GM19324 (cell line): ENCODE measurements around the gene RFC4.
"Not testable (repeated sequence)": the region's sequence is repeated elsewhere in the genome, so short reads cannot be mapped to it uniquely, and the experiment has no call there.

Experiments used
- ATAC-seq: cut with Tn5 transposase; IDR thresholded peaks from one replicate; pipeline ENCODE4 v1.9.1; 2021; ENCODE audit warnings: mild to moderate bottlenecking, moderate library complexity; ENCODE audit not compliant: unreplicated experiment, low FRiP score

RFC4 gene

DNA sequence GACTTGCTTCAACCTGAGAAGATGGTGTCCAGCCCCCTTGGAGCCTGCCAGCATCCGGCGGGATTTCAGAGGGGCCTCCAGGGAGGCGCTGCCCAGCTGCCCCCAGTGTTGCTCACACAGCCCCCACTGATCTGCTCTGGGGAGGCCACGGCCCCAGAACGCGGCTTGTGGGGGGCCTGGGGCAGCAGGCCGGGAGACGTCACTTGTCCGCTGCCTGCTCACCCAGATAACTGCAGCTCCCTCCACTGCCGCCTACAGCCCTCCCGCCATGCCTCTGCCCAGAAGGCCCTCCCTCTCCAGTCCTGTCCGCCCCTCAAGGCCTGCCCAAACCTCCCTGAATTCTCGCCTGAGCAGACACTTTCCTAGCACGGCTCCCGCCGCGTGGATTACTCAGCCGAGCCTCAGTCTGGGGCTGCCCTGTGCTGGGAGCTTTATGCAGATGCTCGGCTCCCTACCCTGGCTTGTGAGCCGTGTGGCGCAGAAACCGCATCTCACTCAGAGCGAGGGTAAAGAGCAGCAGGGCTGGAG lies 19.1 kb upstream of the RFC4 start:
- no peak for ATAC-seq

DNA sequence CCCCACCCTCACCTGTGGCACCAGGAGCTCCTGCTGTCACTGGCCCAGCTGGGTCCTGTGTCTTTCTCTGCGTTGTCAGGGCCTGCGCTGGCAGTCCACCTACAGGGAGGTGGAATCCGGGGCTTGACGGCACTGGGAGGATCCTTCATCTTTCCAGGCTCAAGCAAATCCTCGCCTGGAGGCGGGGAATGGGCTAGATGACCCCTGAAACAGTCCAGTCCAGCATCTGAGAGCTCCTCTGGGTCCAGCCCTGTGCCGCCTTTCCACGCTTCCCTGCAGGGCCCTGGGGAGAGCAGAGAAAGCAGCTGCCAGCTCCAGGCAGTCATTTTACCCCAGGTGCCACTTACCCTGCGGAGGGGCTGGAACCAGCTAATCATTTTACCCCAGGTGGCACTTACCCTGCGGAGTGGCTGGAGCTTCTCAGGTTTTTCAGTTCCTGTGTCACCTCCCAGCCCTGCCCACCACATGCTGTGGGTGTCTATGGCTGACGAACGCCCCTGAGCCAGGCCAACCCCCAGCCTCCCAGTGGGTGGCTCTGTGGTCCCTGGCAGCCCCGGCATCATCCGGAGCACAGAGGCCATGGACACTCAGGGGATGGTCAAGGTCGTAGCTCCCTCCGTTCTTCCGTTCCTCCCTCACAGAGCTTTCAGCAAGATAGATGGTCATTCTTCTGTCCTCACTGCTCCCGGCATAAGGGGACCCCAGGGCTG lies 18.3 kb upstream of the RFC4 start:
- no peak for ATAC-seq

DNA sequence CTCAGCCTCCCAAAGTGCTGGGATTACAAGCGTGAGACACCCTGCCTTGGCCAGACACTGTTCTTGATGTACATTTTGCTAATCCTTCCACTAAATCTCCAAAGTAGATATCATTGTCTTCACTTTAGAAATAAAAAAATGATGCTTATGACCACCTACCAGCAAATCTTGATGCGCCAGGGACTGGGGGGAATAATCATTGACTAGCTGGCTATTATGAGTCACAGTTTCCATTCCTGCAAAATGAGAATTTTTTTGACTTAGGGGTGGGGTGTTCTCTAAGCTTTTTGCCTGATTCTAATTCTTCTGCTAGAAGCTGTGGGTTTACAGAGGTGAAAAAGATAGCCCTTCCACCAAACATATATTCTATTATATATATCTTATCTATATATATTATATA lies 17.1 kb upstream of the RFC4 start:
- no peak for ATAC-seq

DNA sequence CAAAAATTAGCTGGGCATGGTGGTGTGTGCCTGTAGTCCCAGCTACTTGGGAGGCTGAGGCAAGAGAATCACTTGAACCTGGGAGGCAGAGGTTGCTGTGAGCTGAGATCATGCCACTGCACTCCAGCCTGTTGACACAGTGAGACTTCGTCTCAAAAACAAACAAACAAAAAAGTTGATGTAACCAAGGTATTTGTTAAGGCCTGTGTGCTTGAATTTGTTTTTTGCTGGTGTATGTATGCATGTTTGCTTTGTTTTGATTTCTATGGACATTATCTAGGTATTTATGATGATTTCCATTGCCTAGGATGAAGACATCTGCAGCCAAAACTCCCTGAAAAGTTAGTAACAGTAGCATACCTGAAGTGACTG lies 16.1 kb upstream of the RFC4 start:
- ATAC-seq = not testable (repeated sequence)

DNA sequence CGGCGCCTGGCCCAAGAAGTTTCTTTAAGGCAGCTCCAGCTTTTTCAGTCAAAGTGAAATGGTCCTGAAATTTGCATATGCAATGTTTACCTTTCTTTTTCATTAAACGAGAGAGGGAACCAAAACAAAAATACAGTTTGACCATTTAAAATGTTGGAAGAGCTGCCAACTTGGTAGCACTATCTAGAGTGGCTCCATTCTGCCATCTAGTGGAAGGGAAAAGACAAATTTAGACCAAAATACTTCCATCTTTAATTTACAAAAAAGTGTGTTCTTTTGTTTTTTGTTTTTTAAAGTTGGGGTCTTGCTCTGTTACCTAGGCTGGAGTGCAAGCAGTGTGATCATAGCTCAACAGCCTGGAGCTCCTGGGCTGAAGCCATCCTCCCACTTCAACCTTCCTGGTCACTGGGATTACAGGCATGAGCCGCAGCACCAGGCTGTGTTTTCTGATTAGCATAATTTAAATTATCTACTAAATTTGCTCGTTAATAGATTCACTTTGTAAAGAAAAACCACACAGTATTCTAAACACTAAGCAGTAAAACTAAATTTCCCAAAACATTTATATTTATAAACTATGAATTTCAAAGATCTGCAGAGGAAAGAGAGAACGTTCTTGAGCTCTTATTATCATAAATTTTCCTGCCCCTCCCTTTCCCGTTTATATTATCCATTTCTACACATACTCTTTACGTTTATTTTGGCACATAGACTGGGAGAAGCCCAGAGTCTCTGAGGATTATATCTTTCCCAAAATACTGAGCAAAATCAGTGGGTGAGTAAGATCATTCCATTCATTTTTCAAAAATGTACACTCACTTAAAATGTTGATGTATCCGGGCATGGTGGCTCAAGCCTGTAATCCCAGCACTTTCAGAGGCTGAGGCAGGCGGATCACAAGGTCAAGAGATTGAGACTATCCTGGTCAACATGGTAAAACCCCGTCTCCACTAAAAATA lies 15.4 kb upstream of the RFC4 start:
- ATAC-seq = no peak

DNA sequence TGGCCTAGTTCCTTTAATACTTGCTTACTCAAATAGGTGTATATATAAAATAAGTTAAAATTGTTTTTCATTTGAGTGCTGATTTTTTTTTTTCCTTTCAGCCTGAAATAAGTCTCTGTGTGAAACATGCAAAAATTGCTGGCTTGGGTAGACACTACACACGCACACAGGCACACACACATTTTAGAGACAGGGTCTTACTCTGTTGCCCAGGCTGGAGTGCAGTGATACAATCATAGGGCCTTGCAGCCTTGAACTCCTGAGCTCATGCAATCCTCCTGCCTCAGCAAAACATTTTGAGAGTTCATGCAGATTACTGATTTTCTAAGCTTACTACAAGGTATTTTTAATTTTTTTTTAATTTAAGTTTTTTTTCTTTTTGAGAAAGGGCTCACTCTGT lies 12.7 kb upstream of the RFC4 start:
- no peak for ATAC-seq

DNA sequence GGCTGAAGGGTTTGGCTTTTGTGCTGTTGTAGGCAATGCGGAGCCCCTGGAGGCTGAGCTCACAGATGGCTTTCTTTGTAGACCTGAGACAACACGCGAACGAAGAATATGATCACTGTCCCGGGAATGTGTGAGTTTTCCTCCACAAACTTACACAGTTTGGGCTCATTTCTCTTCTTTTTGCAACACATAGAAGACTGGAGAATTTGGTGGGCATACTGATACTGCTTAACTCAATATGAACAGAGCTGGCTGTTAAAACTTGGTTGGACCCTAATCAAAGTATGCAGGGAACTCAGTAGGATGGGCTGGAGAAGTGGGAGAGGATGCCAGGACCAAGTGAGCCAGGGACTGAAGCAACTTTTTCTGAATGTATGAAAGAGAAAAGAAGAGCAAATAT lies 12.2 kb upstream of the RFC4 start:
- no peak for ATAC-seq

DNA sequence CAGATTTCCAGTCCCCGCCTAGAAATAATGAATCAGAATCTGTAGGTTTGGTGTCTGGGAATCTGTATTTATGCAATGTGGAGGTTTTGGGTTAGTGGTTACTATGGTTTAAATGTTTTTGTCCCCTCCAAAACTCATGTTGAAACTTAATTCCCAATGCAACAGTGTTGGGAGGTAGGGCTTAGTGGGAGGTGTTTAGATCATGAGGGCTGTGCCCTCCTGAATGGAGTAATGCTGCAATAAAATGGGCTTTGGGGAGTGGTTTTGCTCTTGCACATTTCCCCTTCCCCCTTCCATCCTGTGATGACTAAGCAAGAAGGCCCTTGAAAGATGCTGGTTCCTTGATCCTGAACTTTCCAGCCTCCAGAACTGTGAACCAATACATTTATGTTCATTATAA lies 9.2 kb upstream of the RFC4 start:
- ATAC-seq = no peak

DNA sequence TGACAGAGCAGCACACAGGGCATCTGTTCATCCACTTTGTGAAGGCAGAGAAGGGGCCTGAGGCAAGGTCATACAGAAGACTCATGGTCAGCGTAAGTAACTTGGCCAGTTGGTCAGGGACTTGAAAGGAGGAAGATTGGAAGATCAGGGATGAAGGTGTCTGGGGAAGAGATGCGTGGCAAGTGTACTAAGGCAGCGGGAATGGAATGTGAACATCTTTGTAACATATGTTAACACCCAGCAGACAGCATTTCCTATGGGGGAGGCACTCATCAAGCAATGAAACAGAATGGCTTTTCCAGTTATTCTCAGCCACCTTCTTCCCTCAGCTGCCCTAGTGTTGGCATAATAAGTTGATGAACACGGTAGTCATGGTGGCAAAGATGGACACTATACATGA lies 7.8 kb upstream of the RFC4 start:
- ATAC-seq = no peak

DNA sequence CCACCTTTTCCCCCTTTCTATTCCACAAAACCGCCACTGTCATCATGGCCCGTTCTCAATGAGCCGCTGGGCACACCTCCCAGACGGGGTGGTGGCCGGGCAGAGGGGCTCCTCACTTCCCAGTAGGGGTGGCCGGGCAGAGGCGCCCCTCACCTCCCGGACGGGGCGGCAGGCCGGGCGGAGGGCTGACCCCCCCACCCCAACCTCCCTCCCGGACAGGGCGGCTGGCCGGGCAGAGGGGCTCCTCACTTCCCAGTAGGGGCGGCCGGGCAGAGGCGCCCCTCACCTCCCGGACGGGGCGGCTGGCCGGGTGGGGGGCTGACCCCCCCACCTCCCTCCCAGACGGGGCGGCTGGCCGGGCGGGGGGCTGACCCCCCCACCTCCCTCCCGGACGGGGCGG lies 5.0 kb upstream of the RFC4 start:
- not testable (repeated sequence) for ATAC-seq

DNA sequence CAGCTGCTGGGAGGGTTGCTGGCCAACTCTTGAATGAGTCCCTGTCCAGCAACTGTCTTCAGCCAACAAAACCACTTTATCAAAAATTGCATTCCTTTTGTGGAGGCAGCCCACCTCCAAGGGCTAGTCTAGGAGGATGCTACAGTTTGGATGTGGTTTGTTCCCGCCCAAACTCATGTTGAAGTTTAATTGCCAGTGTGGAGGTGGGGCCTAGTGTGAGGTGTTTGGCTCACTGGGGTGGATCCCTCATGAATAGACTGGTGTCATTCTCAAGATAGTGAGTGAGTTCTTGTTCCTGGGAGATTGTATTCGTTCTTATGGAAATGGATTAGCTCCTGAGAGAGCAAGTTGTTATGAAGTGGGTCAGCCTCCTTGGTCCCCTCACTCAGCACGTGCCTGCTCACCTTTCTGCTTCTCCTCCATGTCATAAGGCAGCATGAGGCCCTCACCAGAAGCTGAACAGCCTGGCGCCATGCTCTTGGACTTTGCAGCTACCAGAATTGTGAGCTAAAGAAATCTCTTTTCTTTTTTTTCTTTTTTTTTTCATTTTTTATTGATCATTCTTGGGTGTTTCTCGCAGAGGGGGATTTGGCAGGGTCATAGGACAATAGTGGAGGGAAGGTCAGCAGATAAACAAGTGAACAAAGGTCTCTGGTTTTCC lies 4.2 kb upstream of the RFC4 start:
- no peak for ATAC-seq

DNA sequence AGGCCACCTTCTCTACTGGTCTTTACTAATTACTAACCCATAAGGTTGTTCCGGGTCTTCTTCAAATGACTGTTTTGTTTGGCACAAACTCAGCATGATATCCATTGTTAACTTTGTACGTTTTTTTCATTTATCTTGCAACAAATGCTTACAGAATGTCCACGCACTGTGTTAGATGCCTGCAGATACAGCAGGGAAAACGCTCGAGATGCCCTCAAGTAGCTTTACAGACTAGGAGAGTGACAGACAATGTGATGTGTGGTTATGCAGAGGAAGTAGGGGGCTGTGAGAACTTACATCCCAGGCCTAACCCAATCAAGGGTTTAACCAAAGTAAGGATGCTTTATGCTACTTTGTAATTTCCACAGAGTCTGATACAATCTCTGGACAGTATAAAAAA lies 949 bp upstream of the RFC4 start:
- no peak for ATAC-seq

DNA sequence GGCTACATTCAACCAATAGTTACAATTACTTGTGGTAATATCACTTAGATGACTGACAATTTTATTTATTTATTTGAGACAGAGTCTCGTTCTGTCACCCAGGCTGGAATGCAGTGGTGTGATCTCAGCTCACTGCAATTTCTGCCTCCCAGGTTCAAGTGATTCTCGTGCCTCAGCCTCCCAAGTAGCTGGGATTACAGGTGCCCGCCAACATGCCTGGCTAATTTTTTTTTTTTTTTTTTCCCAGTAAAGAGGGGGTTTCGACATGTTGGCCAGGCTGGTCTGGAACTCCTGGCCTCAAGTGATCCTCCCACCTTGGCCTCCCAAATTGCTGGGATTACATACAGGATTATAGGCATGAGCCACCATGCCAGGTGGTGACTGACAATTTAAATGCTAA lies 2.8 kb downstream of the RFC4 start:
- not testable (repeated sequence) for ATAC-seq

DNA sequence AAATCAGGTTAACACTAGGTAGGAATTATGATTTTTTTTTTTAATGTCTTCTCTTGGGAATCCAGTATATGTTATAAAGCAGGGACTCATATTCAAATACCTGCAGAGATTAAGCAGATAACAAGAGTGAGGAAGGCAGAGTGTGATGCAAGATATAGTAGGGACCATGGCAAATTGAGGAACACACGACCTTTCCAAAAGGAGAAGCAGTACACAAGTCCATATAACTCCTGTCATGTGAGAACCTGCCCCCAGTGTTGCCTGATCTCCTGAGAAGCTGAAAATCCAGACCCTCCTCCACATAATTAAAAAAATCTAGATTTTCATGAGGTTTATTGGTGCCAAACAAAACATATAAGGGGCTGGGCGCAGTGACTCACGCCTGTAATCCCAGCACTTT lies 3.6 kb downstream of the RFC4 start:
- ATAC-seq = no peak

DNA sequence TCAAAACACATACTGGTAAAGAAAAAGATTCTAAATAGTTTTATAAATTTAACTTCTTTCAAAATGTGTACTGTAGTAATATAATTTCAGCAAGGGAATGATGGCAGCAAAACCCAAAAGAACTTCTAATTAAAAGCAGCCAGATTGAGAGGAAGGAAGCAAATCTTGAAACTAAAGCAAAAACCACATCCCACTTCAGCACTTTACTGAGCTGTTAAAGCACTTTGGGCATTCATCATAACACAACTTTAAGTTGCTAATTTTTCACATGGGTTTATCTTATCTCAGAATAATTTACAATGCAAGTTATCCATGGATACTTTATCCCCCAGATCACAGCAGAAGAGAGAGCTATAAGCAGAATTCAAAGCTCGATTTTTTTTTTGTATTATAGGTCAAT lies 6.0 kb downstream of the RFC4 start:
- no peak for ATAC-seq

DNA sequence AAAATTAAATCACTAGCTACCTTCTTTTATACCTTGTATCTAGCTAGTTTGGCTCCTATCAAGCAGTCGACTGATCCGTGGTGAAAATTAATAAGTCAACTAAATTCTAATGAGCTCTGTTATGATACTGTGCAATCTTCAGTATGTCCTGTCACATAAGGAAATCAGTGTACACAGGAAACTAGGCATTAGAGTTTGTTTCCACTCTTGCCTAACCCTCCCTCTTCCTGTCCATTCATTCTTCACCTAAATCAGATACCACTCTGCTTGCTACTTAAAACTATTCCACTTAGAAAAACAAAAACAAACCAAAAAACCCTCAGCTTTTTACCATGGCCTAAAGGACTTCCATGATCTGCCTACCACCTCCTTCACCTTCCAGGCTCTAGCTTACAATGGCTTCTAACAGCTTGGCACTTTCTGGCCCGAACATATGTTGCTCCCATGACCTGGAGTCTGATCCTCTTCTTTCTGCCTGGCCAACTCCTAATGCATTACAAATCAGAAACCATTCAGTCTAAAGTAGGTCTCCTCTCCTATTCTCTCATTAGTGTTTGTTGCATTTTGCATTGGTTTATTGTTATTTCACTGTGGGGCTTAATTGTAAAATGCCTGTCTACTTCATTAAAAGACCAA lies 7.9 kb downstream of the RFC4 start:
- ATAC-seq = no peak

DNA sequence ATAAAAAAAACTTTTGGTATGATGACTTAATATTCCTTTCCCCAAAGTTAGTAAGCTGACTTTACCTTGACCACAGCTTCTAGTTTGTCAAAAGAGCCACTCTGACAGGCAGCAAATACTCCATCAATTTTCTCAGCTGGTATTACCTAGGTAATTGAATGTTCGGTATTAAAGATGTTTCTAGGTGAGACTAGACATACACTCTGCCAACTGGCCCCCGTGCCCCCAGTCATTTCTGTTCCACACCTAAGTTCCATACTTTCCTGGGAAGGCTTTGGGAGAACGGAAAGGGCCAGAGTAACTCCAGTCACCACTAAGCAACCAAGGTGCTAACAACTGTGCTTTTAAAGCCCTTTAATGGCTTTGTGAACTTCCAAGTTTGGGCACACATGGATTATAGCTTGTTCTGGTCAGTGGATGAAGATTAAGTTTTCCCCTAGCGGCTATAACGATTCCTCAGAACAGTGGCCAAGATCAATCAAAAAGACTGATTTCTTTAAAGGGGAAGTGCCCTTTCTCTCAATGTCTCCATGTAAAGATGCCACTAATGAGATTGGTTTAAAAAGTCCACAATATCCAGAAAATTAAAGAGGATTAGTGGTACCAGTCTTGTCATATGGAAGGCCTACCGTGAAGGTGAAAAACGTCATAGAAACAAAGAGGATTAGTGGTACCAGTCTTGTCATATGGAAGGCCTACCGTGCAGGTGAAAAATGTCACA lies 15.9 kb downstream of the RFC4 start:
- ATAC-seq = no peak

DNA sequence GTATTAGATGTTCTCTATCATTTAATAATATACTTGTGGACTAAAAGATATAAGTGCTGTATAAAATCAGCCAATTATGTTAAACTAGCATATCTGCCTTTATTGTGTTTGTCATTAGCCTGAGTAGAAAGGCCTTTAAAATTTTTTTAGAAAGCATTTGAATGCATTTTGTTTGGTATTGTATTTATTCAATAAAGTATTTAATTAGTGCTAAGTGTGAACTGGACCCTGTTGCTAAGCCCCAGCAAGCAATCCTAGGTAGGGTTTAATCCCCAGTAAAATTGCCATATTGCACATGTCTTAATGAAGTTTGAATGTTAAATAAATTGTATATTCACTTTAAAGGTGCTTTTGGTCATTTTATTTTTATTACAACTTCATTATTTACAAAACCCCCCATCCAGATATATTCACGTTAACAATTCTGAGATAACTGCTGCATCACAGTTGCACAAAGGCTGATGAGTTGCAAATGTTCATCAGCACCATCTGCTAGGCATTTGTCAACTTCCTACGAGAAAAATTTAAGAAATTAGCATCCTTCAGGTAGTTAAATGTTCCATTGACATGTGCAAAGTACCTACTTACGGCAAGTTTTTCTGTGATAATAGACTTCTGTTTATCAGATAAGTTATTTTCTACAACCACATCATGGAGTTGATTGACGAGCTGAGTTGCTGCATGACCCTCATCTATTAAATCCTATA lies 16.6 kb downstream of the RFC4 start:
- no peak for ATAC-seq
